Measurements from ENCODE around the gene OR8D4.
"Not testable (repeated sequence)": the region's sequence is repeated elsewhere in the genome, so short reads cannot be mapped to it uniquely, and the experiment has no call there.

OR8D4 gene

GRCh38 chr11:123901867-123902266 is at the start of gene OR8D4:
TSS of gene OR8D4 (plus strand) at chr11:123902167. CDS start at chr11:123906432, 4,265 bp downstream.
- TF ChIP-seq CTCF (IDR thresholded peaks at IDR 0.05; ENCODE audit: extremely low read depth, missing control alignments): no peak

GRCh38 chr11:123852321-123852720 is 49.6 kb upstream of the OR8D4 start:
- TF ChIP-seq CTCF (IDR thresholded peaks at IDR 0.05; ENCODE audit: extremely low read depth, missing control alignments): no peak
- DNase-seq (ENCODE audit: low spot score): no peak

More at GRCh38 chr11:123901867-123902266, at the start of gene OR8D4:
- DNase-seq (ENCODE audit: low spot score): no peak

GRCh38 chr11:123853038-123853437 is 48.9 kb upstream of the OR8D4 start:
- no peak for TF ChIP-seq CTCF (IDR thresholded peaks at IDR 0.05; ENCODE audit: extremely low read depth, missing control alignments)

GRCh38 chr11:123856444-123856843 is 45.5 kb upstream of the OR8D4 start:
- no peak for TF ChIP-seq CTCF (IDR thresholded peaks at IDR 0.05; ENCODE audit: extremely low read depth, missing control alignments)

More at GRCh38 chr11:123853038-123853437, 48.9 kb upstream of the OR8D4 start:
- DNase-seq (ENCODE audit: low spot score): no peak

GRCh38 chr11:123859731-123860130 is 42.2 kb upstream of the OR8D4 start:
- TF ChIP-seq CTCF (IDR thresholded peaks at IDR 0.05; ENCODE audit: extremely low read depth, missing control alignments): no peak
- no peak for DNase-seq (ENCODE audit: low spot score)

More at GRCh38 chr11:123856444-123856843, 45.5 kb upstream of the OR8D4 start:
- no peak for DNase-seq (ENCODE audit: low spot score)

- DNase-seq (ENCODE audit: low spot score): not testable (repeated sequence)
Measured at GRCh38 chr11:123865293-123865692, 36.7 kb upstream of the OR8D4 start.

- not testable (repeated sequence) for DNase-seq (ENCODE audit: low spot score)
Measured at GRCh38 chr11:123867795-123868194, 34.2 kb upstream of the OR8D4 start.

- DNase-seq (ENCODE audit: low spot score): no peak
- TF ChIP-seq CTCF (IDR thresholded peaks at IDR 0.05; ENCODE audit: extremely low read depth, missing control alignments): no peak
Measured at GRCh38 chr11:123880912-123881311, 21.1 kb upstream of the OR8D4 start.

- TF ChIP-seq CTCF (IDR thresholded peaks at IDR 0.05; ENCODE audit: extremely low read depth, missing control alignments): no peak
Measured at GRCh38 chr11:123885570-123885969, 16.4 kb upstream of the OR8D4 start, which contains the start of gene TMEM225. TSS of gene TMEM225 (minus strand) at chr11:123885670. CDS start at chr11:123885425, 245 bp downstream.

More at GRCh38 chr11:123885570-123885969, 16.4 kb upstream of the OR8D4 start, which contains the start of gene TMEM225:
- DNase-seq (ENCODE audit: low spot score): no peak
